IMR-90 (cell line): Measurements from ENCODE around the gene FAM217B. TPM values are rescaled to one million over a fixed set of nuclear protein-coding genes. Genes with fewer than 3 reads are reported as not detected.

Experiments
- ATAC-seq: fragments of 200-7000 bp; cut with Tn5 transposase; 2 replicates; pipeline ENCODE4 v1.9.1; 2020; ENCODE audit warnings: low read depth, mild to moderate bottlenecking, moderate library complexity
- BruUV-seq: library from RNA; stranded (reverse); fragments of 400-500 nt; replicated peaks from 2 replicates; lab custom pipeline; 2021; lab: Mats Ljungman, UMichigan
- CTCF ChIA-PET: fragments of 300-600 bp; formaldehyde crosslinking; extraction: SDS; loops from one replicate; lab custom pipeline; 2021; ENCODE audit warnings: antibody characterized with exemption; lab: Yijun Ruan, JAX
- POLR2A ChIA-PET: fragments of 300-600 bp; sonication (Branson Sonifier 250); formaldehyde crosslinking; loops from one replicate; lab custom pipeline; 2022; ENCODE audit warnings: antibody characterized with exemption; ENCODE audit not compliant: unreplicated experiment; lab: Charles Lee
- DNase-seq: peaks from one replicate; pipeline ENCODE4 v3.0.0; 2013
- H2AFZ ChIP-seq: replicated peaks from 2 replicates; pipeline ENCODE3; 2013; ENCODE audit warnings: low read length, mild to moderate bottlenecking; ENCODE audit not compliant: poor library complexity
- H2AK5ac ChIP-seq: 2 replicates; pipeline ENCODE4 v1.6.1; 2013; ENCODE audit warnings: low read depth, low read length, inconsistent platforms
- H2AK9ac ChIP-seq: replicated peaks from 2 replicates; pipeline ENCODE3; 2013; ENCODE audit warnings: mild to moderate bottlenecking, low read depth, low read length, moderate library complexity; ENCODE audit not compliant: poor library complexity
- H2BK120ac ChIP-seq: 2 replicates; pipeline ENCODE4 v1.6.1; 2013; ENCODE audit warnings: low read depth, low read length, inconsistent platforms
- H2BK15ac ChIP-seq: 3 replicates; pipeline ENCODE4 v1.6.1; 2013; ENCODE audit warnings: low read depth, low read length, inconsistent platforms
- H2BK20ac ChIP-seq: 2 replicates; pipeline ENCODE4 v1.6.1; 2013; ENCODE audit warnings: low read depth, mild to moderate bottlenecking, inconsistent platforms, low read length, moderate library complexity
- H2BK5ac ChIP-seq: 2 replicates; pipeline ENCODE4 v1.6.1; 2013; ENCODE audit warnings: mild to moderate bottlenecking, low read depth, low read length, inconsistent platforms; ENCODE audit not compliant: poor library complexity, severe bottlenecking
- H3K14ac ChIP-seq: replicated peaks from 2 replicates; pipeline ENCODE4 v1.6.1; 2013; ENCODE audit warnings: low read depth, low read length, inconsistent platforms
- H3K18ac ChIP-seq: 2 replicates; pipeline ENCODE4 v1.6.1; 2013; ENCODE audit warnings: low read depth, low read length, control low read depth
- H3K23ac ChIP-seq: 2 replicates; pipeline ENCODE4 v1.6.1; 2013; ENCODE audit warnings: low read depth, low read length, inconsistent platforms
- H3K27ac ChIP-seq: 2 replicates; pipeline ENCODE4 v1.5.1; 2013; ENCODE audit warnings: mild to moderate bottlenecking, control low read depth, low read length; ENCODE audit not compliant: insufficient read depth
- H3K27me3 ChIP-seq: 2 replicates; pipeline ENCODE4 v1.6.1; 2013; ENCODE audit warnings: low read length; ENCODE audit not compliant: control insufficient read depth, insufficient read depth
- H3K36me3 ChIP-seq: 2 replicates; pipeline ENCODE4 v1.6.1; 2013; ENCODE audit warnings: low read length, mixed read lengths; ENCODE audit not compliant: control insufficient read depth, insufficient read depth
- H3K4ac ChIP-seq: 2 replicates; pipeline ENCODE4 v1.6.1; 2013; ENCODE audit warnings: low read depth, low read length, inconsistent platforms
- H3K4me1 ChIP-seq: 2 replicates; pipeline ENCODE4 v1.6.1; 2013; ENCODE audit warnings: low read length, mixed read lengths; ENCODE audit not compliant: control insufficient read depth, insufficient read depth
- H3K4me2 ChIP-seq: 2 replicates; pipeline ENCODE4 v1.6.1; 2013; ENCODE audit warnings: low read depth, mild to moderate bottlenecking, control low read depth, low read length, moderate library complexity
- H3K4me3 ChIP-seq: 2 replicates; pipeline ENCODE4 v1.5.1; 2013; ENCODE audit warnings: low read depth, mild to moderate bottlenecking, control low read depth, low read length, moderate library complexity; ENCODE audit not compliant: insufficient read depth
- H3K56ac ChIP-seq: 2 replicates; pipeline ENCODE4 v1.6.1; 2013; ENCODE audit warnings: low read length, inconsistent platforms; ENCODE audit not compliant: insufficient read depth; ENCODE audit errors: extremely low read depth
- H3K79me1 ChIP-seq, 2 experiments: 2 replicates each; pipeline ENCODE4 v1.6.1; 2013; ENCODE audit warnings: low read length in 2 of 2, inconsistent platforms in 1 of 2, low read depth in 1 of 2
- H3K9ac ChIP-seq: 2 replicates; pipeline ENCODE4 v1.6.1; 2013; ENCODE audit warnings: low read depth, low read length, control low read depth
- H3K9me1 ChIP-seq: 2 replicates; pipeline ENCODE4 v1.6.1; 2013; ENCODE audit warnings: low read length, inconsistent platforms; ENCODE audit not compliant: insufficient read depth
- H3K9me3 ChIP-seq: 2 replicates; pipeline ENCODE4 v1.6.1; 2013; ENCODE audit warnings: low read length; ENCODE audit not compliant: control insufficient read depth, insufficient read depth
- H4K20me1 ChIP-seq: 2 replicates; pipeline ENCODE4 v1.6.1; 2013; ENCODE audit warnings: low read length, inconsistent platforms; ENCODE audit not compliant: insufficient read depth
- H4K5ac ChIP-seq: 2 replicates; pipeline ENCODE4 v1.6.1; 2013; ENCODE audit warnings: mild to moderate bottlenecking, low read depth, low read length, control low read depth
- H4K8ac ChIP-seq, 2 experiments: 2 replicates each; pipeline ENCODE4 v1.6.1; 2013; ENCODE audit warnings: low read depth in 2 of 2, low read length in 2 of 2, control low read depth in 1 of 2, inconsistent platforms in 1 of 2
- H4K91ac ChIP-seq: 2 replicates; pipeline ENCODE4 v1.6.1; 2013; ENCODE audit warnings: low read depth, low read length, inconsistent platforms; ENCODE audit not compliant: insufficient read depth
- BHLHE40 ChIP-seq: fragments of 150-350 bp; IDR thresholded peaks from 2 replicates; pipeline ENCODE4 v1.6.1; 2016; ENCODE audit warnings: mild to moderate bottlenecking, low read depth, low read length
- CEBPB ChIP-seq: IDR thresholded peaks from 2 replicates; pipeline ENCODE4 v1.6.1; 2012; ENCODE audit warnings: low read depth, low read length, improper control_type of control experiment
- CHD1 ChIP-seq: IDR thresholded peaks from 2 replicates; pipeline ENCODE4 v1.6.1; 2012; ENCODE audit warnings: low read depth, low read length, improper control_type of control experiment
- MXI1 ChIP-seq: IDR thresholded peaks from 2 replicates; pipeline ENCODE4 v1.6.1; 2012; ENCODE audit warnings: low read depth, mild to moderate bottlenecking, low read length, moderate library complexity, borderline replicate concordance
- NFE2L2 ChIP-seq: fragments of 150-350 bp; IDR thresholded peaks from 2 replicates; pipeline ENCODE4 v1.6.1; 2016; ENCODE audit warnings: low read depth, mild to moderate bottlenecking, low read length
- POLR2A ChIP-seq: IDR thresholded peaks from 2 replicates; pipeline ENCODE4 v1.6.1; 2012; ENCODE audit warnings: mild to moderate bottlenecking, low read depth, low read length
- RAD21 ChIP-seq: IDR thresholded peaks from 2 replicates; pipeline ENCODE4 v1.6.1; 2012; ENCODE audit warnings: low read length, improper control_type of control experiment
- RCOR1 ChIP-seq: IDR thresholded peaks from 2 replicates; pipeline ENCODE4 v1.6.1; 2012; ENCODE audit warnings: mild to moderate bottlenecking, low read length, improper control_type of control experiment; ENCODE audit not compliant: insufficient replicate concordance
- RFX5 ChIP-seq: IDR thresholded peaks from 2 replicates; pipeline ENCODE4 v1.8.0; 2012; ENCODE audit warnings: low read depth, mild to moderate bottlenecking, low read length, moderate library complexity
- SMC3 ChIP-seq: fragments of 150-350 bp; IDR thresholded peaks from 2 replicates; pipeline ENCODE4 v1.6.1; 2016; ENCODE audit warnings: low read depth, mild to moderate bottlenecking, antibody characterized with exemption, low read length, moderate library complexity
- WGBS, 2 experiments: methylation state at CpG; one replicate each; pipeline versions ENCODE4 v1.1.5 to v1.1.7; 2013; ENCODE audit warnings: missing lambda C conversion rate in 2 of 2; ENCODE audit not compliant: insufficient read length in 1 of 2; ENCODE audit errors: extremely low coverage in 2 of 2; 5-methylcytosine and 5-hydroxymethylcytosine counted together
- dilution Hi-C: fragments of 300-500 bp; cut with HindIII; formaldehyde crosslinking; loops from one replicate; pipeline ENCODE4 v1.14.3; 2018; ENCODE audit warnings: low sequenced_read_pairs; ENCODE audit not compliant: unreplicated experiment
- in situ Hi-C: fragments of 300-500 bp; cut with MboI; formaldehyde crosslinking; loops from 3 replicates; pipeline ENCODE4 v1.14.3; 2019; ENCODE audit warnings: low sequenced_read_pairs, inconsistent platforms, mixed read lengths
- intact Hi-C: fragments of 100-400 bp; cut with micrococcal nuclease; formaldehyde crosslinking; loops from 2 replicates; pipeline ENCODE4 v1.10.0; 2022
- polyA plus RNA-seq, 3 experiments: library from polyadenylated mRNA; depleted of rRNA; stranded (reverse); fragments of >200 nt; gene quantifications; 2 replicates each; pipeline ENCODE4 v1.2.3, GENCODE V29; 2012; ENCODE audit warnings: low replicate concordance in 1 of 3
- total RNA-seq: library from RNA; depleted of rRNA; stranded (reverse); fragments of >200 nt; gene quantifications from 2 replicates; pipeline ENCODE4 v1.2.3, GENCODE V29; 2012
- TF ChIP-seq, protein P1 (sequence below): fragments of 150-350 bp; IDR thresholded peaks from 2 replicates; pipeline ENCODE4 v1.6.1; 2017; ENCODE audit warnings: mild to moderate bottlenecking, antibody characterized with exemption, low read length, low read depth

Gene FAM217B
- total and polyA plus RNA-seq, 2 of the 4 experiments (the other 2 are of a cell fraction) = 3.0 to 3.9 TPM

DNA sequence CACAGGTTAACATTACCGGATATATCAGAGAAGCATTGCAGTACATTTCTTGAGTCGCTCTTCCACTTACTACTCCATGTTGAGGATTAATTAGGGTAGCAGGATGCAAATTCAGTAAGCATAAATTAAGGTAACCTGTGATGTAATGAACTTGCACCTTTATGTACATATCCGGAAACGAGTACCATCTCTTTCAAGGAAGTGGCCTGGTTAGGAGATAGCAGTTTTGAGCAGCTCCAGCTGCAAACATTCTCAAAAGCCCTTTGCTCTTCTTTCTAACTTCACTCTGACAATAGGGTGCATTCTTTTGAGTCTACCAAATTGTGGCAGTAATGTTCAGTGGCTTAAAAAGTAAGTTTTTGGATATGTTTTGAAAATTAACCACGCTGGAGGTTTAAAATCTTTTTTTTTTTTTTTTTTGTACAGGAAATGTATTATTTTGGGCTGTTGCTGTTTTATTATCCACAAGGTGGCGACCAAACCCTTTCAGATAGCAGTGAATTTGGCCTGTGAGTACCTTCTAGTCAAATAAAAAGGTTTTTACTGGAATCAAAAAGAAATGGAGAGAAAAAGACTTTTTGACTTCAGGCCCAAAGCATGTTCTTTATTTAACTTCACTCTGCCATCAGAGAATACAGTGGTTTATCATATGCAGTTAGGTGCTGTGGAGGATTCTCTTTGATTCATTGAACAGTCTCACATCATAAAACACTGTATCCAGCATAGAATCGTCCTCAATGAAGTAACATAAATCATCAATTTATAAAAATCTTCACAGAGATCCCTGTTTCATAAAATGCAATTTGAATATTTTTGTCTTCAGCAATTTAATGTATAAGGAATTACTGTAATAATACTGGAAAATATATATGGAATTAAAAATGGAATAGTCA is 8.9 kb downstream of the FAM217B start (continued):
- TF ChIP-seq RCOR1 = no peak
- no peak for TF ChIP-seq CHD1

DNA sequence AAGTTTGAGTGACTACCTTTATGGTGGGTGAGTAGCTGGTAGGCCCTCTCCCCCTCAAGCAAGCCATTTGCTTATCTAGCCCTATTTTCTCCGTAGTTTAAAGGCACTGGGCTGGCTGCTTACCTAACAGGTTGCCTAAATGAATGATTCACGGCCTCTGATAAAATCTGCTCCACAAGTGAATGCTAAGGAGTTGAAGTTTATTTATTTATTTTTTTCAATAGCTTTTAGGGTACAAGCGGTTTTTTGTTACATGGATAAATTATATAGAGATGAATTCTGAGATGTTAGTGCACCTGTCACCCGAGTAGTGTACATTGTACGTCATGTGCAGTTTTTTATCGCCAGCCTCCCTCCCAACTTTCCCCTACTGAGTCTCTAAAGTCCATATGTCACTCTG is 9.7 kb downstream of the FAM217B start:
- Histone ChIP-seq H2BK20ac (no peak overlapping the region), H2BK5ac (no peak overlapping the region), H2AK5ac (no peak overlapping the region), H3K23ac (no peak overlapping the region), H3K4ac (no peak overlapping the region), H2BK120ac (no peak overlapping the region), H2BK15ac (no peak overlapping the region), H4K8ac (no peak overlapping the region), H3K79me1 (no peaks in the 10 kb centered on the region), H3K36me3 (no peaks in the 10 kb centered on the region), H4K20me1 (no peaks in the 10 kb centered on the region), H3K27ac (no peak overlapping the region), H3K9me3 (no peaks in the 10 kb centered on the region), H3K14ac (no peak overlapping the region), H3K27me3 (no peaks in the 10 kb centered on the region), H2AFZ (no peak overlapping the region), H3K18ac (no peak overlapping the region), H3K9ac (no peak overlapping the region), H3K4me3 (no peak overlapping the region), H4K5ac (no peak overlapping the region), H3K4me1 (peaks cover 2% of the 10 kb centered on the region; the same call in 1 of the 2 replicates), H3K9me1 (no peaks in the 10 kb centered on the region), H3K4me2 (no peak overlapping the region), H2AK9ac (no peak overlapping the region), H4K91ac (no peak overlapping the region), H3K56ac (no peak overlapping the region)
- ATAC-seq (no peak), DNase-seq (no peak)
- TF ChIP-seq POLR2A = no peak
- TF ChIP-seq MXI1 = no peak
- no peak for TF ChIP-seq RFX5
- no peak for TF ChIP-seq SMC3
- no peak for TF ChIP-seq CEBPB
- no peak for TF ChIP-seq BHLHE40
- TF ChIP-seq, protein P1, sequence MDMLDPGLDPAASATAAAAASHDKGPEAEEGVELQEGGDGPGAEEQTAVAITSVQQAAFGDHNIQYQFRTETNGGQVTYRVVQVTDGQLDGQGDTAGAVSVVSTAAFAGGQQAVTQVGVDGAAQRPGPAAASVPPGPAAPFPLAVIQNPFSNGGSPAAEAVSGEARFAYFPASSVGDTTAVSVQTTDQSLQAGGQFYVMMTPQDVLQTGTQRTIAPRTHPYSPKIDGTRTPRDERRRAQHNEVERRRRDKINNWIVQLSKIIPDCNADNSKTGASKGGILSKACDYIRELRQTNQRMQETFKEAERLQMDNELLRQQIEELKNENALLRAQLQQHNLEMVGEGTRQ = no peak
- no peak for TF ChIP-seq RAD21
- TF ChIP-seq NFE2L2 = no peak
- ChIA-PET CTCF (interaction anchor here (1.1 to 1.3 kb wide), 2 partner anchors 9 to 11 kb away, joined by 4 to 7 read pairs; partner anchors contain the start of genes FAM217B and PPP1R3D), POLR2A (no interaction called here)
- dilution Hi-C loops (no loop called here), intact Hi-C loops (loop anchor here (2.0 to 10.0 kb wide), 5 partner anchors 107 to 1235 kb away; no protein-coding TSS in a partner anchor), in situ Hi-C loops (no loop called here)
- no CpG with 5 or more reads among the region's 6 CpGs for WGBS, 2 experiments
- BruUV-seq = no TSS peak
